HepG2 (cell line): ENCODE results near the gene FIBP. TPM values are rescaled to one million over a fixed set of nuclear protein-coding genes. Genes with fewer than 3 reads are reported as not detected.

Experiments used
- EEA1 ChIP-seq: sonication (generic); formaldehyde crosslinking; IDR thresholded peaks from 2 replicates; pipeline ENCODE4 v1.5.1; 2020; ENCODE audit warnings: mild to moderate bottlenecking, missing genetic modification reagents, borderline replicate concordance
- FOSL1 ChIP-seq: sonication (generic); formaldehyde crosslinking; IDR thresholded peaks from 2 replicates; pipeline ENCODE4 v1.9.0; 2021; ENCODE audit warnings: missing genetic modification reagents, borderline replicate concordance
- MED13 ChIP-seq: sonication (generic); formaldehyde crosslinking; IDR thresholded peaks from 2 replicates; pipeline ENCODE4 v1.5.0; 2020; ENCODE audit warnings: missing genetic modification reagents
- POGZ ChIP-seq: sonication (generic); formaldehyde crosslinking; IDR thresholded peaks from 2 replicates; pipeline ENCODE4 v1.4.0; 2020; ENCODE audit warnings: mild to moderate bottlenecking, missing genetic modification reagents
- RCOR2 ChIP-seq: IDR thresholded peaks from 2 replicates; pipeline ENCODE4 v1.6.1; 2016; ENCODE audit warnings: missing biosample characterization, missing genetic modification reagents
- SMAD9 ChIP-seq: sonication (generic); formaldehyde crosslinking; IDR thresholded peaks from 2 replicates; pipeline ENCODE4 v1.5.1; 2020; ENCODE audit warnings: mild to moderate bottlenecking, missing genetic modification reagents
- SMC3 ChIP-seq: IDR thresholded peaks from 2 replicates; pipeline ENCODE4 v1.6.1; 2011; ENCODE audit warnings: low read length, improper control_type of control experiment
- TBX3 ChIP-seq: fragments of 450-650 bp; IDR thresholded peaks from 2 replicates; pipeline ENCODE4 v1.6.1; 2017; ENCODE audit warnings: antibody characterized with exemption, mild to moderate bottlenecking, inconsistent platforms, borderline replicate concordance
- ZNF343 ChIP-seq: sonication (generic); formaldehyde crosslinking; IDR thresholded peaks from 2 replicates; pipeline ENCODE4 v1.4.0; 2020; ENCODE audit warnings: mild to moderate bottlenecking, missing genetic modification reagents
- ZNF350 ChIP-seq: sonication (generic); formaldehyde crosslinking; IDR thresholded peaks from 2 replicates; pipeline ENCODE4 v1.4.0; 2020; ENCODE audit warnings: mild to moderate bottlenecking, low read depth, missing genetic modification reagents, borderline replicate concordance
- ZNF441 ChIP-seq: sonication (generic); formaldehyde crosslinking; IDR thresholded peaks from 2 replicates; pipeline ENCODE4 v1.7.0; 2021; ENCODE audit warnings: missing genetic modification reagents, borderline replicate concordance
- ZNF468 ChIP-seq: sonication (generic); formaldehyde crosslinking; IDR thresholded peaks from 2 replicates; pipeline ENCODE4 v1.8.0; 2022; ENCODE audit warnings: mild to moderate bottlenecking, moderate library complexity, missing genetic modification reagents
- ZNF550 ChIP-seq: sonication (generic); formaldehyde crosslinking; IDR thresholded peaks from 2 replicates; pipeline ENCODE4 v1.4.0; 2020; ENCODE audit warnings: mild to moderate bottlenecking, missing genetic modification reagents, borderline replicate concordance
- ZNF616 ChIP-seq: sonication (generic); formaldehyde crosslinking; IDR thresholded peaks from 2 replicates; pipeline ENCODE4 v1.5.0; 2020; ENCODE audit warnings: low read depth, mild to moderate bottlenecking, missing genetic modification reagents
- ZSCAN12 ChIP-seq: sonication (generic); formaldehyde crosslinking; IDR thresholded peaks from 2 replicates; pipeline ENCODE4 v1.9.0; 2021; ENCODE audit warnings: mild to moderate bottlenecking, missing genetic modification reagents
- ZSCAN21 ChIP-seq: sonication (generic); formaldehyde crosslinking; IDR thresholded peaks from 2 replicates; pipeline ENCODE4 v1.8.0; 2022; ENCODE audit warnings: mild to moderate bottlenecking, missing genetic modification reagents, moderate library complexity, borderline replicate concordance
- ZSCAN25 ChIP-seq: sonication (generic); formaldehyde crosslinking; IDR thresholded peaks from 2 replicates; pipeline ENCODE4 v1.8.0; 2022; ENCODE audit warnings: mild to moderate bottlenecking, missing genetic modification reagents
- polyA plus RNA-seq, 8 experiments: library from polyadenylated mRNA; depleted of rRNA in 3 of 8; stranded (reverse) in 7 of 8; unstranded in 1 of 8; fragments of >200 nt; fragmentation: Illumina TruSeq in 4 of 8; extraction: Trizol in 4 of 8; gene quantifications; 2 replicates each; pipeline versions ENCODE4 v1.2.1 to v1.2.3, GENCODE V29; 2011 to 2016; ENCODE audit warnings: low read depth in 4 of 8, missing spikeins in 1 of 8, mixed read lengths in 1 of 8; ENCODE audit not compliant: insufficient read depth in 1 of 8
- total RNA-seq, 5 experiments: library from RNA; depleted of rRNA; stranded (reverse); fragments of >200 nt; fragmentation: Illumina TruSeq; extraction: Trizol; gene quantifications; 2 replicates each; pipeline ENCODE4 v1.2.3, GENCODE V29; 2016; ENCODE audit warnings: low read depth in 1 of 5
- TF ChIP-seq, protein P1 (sequence below), 2 experiments: fragments of 450-650 bp in 1 of 2; sonication (generic) in 1 of 2; formaldehyde crosslinking in 1 of 2; IDR thresholded peaks; 2 replicates each; pipeline versions ENCODE4 v1.6.1 to v1.8.0; 2016 to 2022; ENCODE audit warnings: antibody characterized with exemption in 1 of 2, mild to moderate bottlenecking in 1 of 2, missing genetic modification reagents in 1 of 2
- TF ChIP-seq, protein P2 (sequence below): sonication (generic); formaldehyde crosslinking; IDR thresholded peaks from 2 replicates; pipeline ENCODE4 v1.4.0; 2020; ENCODE audit warnings: mild to moderate bottlenecking, missing genetic modification reagents

FIBP gene
- total and polyA plus RNA-seq, 2 of the 13 experiments (the other 11 are each of a cell fraction or from before 2014, with no cell fraction given): 42.9 to 62.1 TPM

DNA sequence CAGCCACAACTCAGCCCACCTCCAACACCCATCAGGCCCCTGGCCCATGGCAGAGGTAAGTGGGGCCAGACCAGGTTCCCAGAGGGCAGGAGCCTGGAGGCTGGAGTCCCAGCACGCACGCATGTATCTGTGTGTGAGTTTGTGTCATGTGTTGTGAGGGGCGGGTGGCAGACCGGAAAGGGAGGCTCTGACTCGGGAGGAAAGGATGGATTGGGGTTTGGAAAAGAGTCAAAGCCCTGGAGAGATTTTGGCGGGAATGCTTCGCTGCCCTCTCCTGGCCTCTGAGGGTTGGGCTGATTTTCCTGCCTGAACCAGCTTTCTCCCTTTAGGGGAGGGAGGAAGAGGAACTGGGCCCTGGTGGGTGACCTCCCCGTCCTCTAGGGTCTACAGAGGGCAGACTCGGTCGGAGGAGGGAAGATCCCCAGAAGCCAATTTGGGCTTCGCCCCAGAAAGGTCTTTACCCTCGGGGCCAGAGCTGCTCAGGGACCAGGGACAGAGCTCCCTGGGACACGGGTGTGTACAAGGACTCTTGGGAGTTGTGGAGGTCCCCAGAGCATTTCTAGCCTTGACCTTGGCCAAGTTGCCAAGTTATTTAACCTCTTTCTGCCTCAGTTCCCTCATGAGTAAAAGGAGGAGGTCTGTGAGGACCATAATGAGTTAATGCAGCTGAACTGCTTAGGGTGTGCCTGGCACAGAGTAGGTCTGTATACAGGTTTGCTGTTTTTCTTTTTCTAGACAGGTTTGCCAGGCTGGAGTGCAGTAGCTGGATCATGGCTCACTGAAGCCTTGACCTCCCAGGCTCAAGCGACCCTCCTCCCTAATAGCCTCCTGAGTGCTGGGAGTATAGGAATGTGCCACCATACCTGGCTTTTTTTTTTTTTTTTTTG is 23.7 kb upstream of the FIBP start (continued):
- TF ChIP-seq ZSCAN25 (no peak), TBX3 (no peak), FOSL1 (CRISPR knock-in tag) (no peak), ZNF550 (no peak), POGZ (CRISPR knock-in tag) (no peak), MED13 (CRISPR knock-in tag) (no peak), ZSCAN21 (CRISPR knock-in tag) (no peak), EEA1 (CRISPR knock-in tag) (no peak), ZSCAN12 (no peak), ZNF350 (CRISPR knock-in tag) (no peak), ZNF441 (CRISPR knock-in tag) (0 out of 2 replicates have a peak, but pooled peaks have one; percentile 26), SMC3 (no peak), ZNF616 (CRISPR knock-in tag) (no peak), ZNF468 (CRISPR knock-in tag) (no peak), RCOR2 (no peak), SMAD9 (no peak), ZNF343 (CRISPR knock-in tag) (no peak)
- TF ChIP-seq, protein P1, sequence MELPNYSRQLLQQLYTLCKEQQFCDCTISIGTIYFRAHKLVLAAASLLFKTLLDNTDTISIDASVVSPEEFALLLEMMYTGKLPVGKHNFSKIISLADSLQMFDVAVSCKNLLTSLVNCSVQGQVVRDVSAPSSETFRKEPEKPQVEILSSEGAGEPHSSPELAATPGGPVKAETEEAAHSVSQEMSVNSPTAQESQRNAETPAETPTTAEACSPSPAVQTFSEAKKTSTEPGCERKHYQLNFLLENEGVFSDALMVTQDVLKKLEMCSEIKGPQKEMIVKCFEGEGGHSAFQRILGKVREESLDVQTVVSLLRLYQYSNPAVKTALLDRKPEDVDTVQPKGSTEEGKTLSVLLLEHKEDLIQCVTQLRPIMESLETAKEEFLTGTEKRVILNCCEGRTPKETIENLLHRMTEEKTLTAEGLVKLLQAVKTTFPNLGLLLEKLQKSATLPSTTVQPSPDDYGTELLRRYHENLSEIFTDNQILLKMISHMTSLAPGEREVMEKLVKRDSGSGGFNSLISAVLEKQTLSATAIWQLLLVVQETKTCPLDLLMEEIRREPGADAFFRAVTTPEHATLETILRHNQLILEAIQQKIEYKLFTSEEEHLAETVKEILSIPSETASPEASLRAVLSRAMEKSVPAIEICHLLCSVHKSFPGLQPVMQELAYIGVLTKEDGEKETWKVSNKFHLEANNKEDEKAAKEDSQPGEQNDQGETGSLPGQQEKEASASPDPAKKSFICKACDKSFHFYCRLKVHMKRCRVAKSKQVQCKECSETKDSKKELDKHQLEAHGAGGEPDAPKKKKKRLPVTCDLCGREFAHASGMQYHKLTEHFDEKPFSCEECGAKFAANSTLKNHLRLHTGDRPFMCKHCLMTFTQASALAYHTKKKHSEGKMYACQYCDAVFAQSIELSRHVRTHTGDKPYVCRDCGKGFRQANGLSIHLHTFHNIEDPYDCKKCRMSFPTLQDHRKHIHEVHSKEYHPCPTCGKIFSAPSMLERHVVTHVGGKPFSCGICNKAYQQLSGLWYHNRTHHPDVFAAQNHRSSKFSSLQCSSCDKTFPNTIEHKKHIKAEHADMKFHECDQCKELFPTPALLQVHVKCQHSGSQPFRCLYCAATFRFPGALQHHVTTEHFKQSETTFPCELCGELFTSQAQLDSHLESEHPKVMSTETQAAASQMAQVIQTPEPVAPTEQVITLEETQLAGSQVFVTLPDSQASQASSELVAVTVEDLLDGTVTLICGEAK (IDR thresholded peaks at IDR 0.05): no peak
- TF ChIP-seq, protein P1 (CRISPR knock-in tag; IDR thresholded peaks at IDR 0.05): 0 out of 2 replicates have a peak, but pooled peaks have one; percentile 16
- TF ChIP-seq, protein P2, sequence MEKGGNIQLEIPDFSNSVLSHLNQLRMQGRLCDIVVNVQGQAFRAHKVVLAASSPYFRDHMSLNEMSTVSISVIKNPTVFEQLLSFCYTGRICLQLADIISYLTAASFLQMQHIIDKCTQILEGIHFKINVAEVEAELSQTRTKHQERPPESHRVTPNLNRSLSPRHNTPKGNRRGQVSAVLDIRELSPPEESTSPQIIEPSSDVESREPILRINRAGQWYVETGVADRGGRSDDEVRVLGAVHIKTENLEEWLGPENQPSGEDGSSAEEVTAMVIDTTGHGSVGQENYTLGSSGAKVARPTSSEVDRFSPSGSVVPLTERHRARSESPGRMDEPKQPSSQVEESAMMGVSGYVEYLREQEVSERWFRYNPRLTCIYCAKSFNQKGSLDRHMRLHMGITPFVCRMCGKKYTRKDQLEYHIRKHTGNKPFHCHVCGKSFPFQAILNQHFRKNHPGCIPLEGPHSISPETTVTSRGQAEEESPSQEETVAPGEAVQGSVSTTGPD (CRISPR knock-in tag): no peak
